Right atrium auricular region (tissue), 2 donors: Measurements from ENCODE around the gene PTAFR. TPM values are rescaled to one million over a fixed set of nuclear protein-coding genes. Genes with fewer than 3 reads are reported as not detected.

Experiments used
- DNase-seq: peaks from one replicate; pipeline ENCODE4 v3.0.0-alpha.2; 2019; ENCODE audit warnings: low spot score
- H3K27ac ChIP-seq, 2 donors: fragments of 200-600 bp; sonication (generic); 1 replicate in 1 of 2; 2 replicates in 1 of 2; pipeline ENCODE4 v1.5.1; 2016 to 2019
- H3K27me3 ChIP-seq, 2 donors: fragments of 200-600 bp; sonication (generic); one replicate each; pipeline versions ENCODE4 v1.5.1 to v1.6.0; 2017 to 2019
- H3K36me3 ChIP-seq: fragments of 200-600 bp; sonication (generic); one replicate; pipeline ENCODE4 v1.5.1; 2016
- H3K4me1 ChIP-seq, 2 donors: fragments of 200-600 bp; sonication (generic); one replicate each; pipeline versions ENCODE4 v1.5.1 to v1.6.0; 2017 to 2019
- H3K4me3 ChIP-seq, 2 donors: fragments of 200-600 bp; sonication (generic); 1 replicate in 1 of 2; 2 replicates in 1 of 2; pipeline ENCODE4 v1.5.1; 2017 to 2019; ENCODE audit warnings: mild to moderate bottlenecking in 1 of 2, moderate library complexity in 1 of 2
- H3K9me3 ChIP-seq, 2 donors: fragments of 200-600 bp; sonication (generic); one replicate each; pipeline ENCODE4 v1.5.1; 2019
- total RNA-seq, 2 donors: library from RNA; depleted of rRNA; stranded (reverse); fragments of >200 nt; gene quantifications; one replicate each; pipeline ENCODE4 v1.1.0, GENCODE V29; 2016
- TF ChIP-seq, protein P1 (sequence below), 2 donors: fragments of 200-600 bp; sonication (generic); IDR thresholded peaks; one replicate each; pipeline ENCODE4 v1.5.1; 2019; ENCODE audit warnings: antibody characterized with exemption in 2 of 2

PTAFR gene
- total RNA-seq, 2 donors from 2014 or later: 1.3 to 4.6 TPM

- peak overlapping the region; percentile 18 to 20 for H3K4me3 ChIP-seq
- TF ChIP-seq, protein P1, sequence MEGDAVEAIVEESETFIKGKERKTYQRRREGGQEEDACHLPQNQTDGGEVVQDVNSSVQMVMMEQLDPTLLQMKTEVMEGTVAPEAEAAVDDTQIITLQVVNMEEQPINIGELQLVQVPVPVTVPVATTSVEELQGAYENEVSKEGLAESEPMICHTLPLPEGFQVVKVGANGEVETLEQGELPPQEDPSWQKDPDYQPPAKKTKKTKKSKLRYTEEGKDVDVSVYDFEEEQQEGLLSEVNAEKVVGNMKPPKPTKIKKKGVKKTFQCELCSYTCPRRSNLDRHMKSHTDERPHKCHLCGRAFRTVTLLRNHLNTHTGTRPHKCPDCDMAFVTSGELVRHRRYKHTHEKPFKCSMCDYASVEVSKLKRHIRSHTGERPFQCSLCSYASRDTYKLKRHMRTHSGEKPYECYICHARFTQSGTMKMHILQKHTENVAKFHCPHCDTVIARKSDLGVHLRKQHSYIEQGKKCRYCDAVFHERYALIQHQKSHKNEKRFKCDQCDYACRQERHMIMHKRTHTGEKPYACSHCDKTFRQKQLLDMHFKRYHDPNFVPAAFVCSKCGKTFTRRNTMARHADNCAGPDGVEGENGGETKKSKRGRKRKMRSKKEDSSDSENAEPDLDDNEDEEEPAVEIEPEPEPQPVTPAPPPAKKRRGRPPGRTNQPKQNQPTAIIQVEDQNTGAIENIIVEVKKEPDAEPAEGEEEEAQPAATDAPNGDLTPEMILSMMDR (IDR thresholded peaks at IDR 0.05): no peak
- DNase-seq: no peak
- peak overlapping the region; percentile 22 to 49 for H3K27ac ChIP-seq
- H3K27me3 ChIP-seq: no peaks in the 10 kb centered on the region
- H3K9me3 ChIP-seq: no peaks in the 10 kb centered on the region
- no peaks in the 10 kb centered on the region for H3K4me1 ChIP-seq
- no peaks in the 10 kb centered on the region for H3K36me3 ChIP-seq
These were observed 71.5 kb downstream of the PTAFR start for GRCh38 chr1:28104866-28105467.

DNA sequence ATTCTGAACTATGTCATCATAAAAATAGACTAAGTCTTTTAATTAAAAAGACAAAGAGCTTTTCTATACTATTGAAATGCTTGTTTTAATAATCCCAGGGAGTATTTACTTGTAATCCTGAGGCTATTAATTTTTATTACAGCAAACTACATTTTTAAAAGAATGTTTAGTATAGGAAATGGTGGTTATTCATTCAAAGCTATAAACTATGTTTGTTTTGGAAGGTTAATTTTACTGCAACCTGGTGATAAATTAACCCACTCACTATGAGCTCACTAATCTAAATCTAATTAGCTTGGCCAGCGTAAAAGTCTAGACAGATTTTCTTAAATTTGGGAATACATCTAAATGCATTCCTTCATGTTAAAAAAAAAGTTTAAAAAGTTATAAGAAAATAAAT lies 74.3 kb downstream of the PTAFR start:
- H3K4me3 ChIP-seq: no peak overlapping the region
- TF ChIP-seq, protein P1 (IDR thresholded peaks at IDR 0.05): no peak

DNA sequence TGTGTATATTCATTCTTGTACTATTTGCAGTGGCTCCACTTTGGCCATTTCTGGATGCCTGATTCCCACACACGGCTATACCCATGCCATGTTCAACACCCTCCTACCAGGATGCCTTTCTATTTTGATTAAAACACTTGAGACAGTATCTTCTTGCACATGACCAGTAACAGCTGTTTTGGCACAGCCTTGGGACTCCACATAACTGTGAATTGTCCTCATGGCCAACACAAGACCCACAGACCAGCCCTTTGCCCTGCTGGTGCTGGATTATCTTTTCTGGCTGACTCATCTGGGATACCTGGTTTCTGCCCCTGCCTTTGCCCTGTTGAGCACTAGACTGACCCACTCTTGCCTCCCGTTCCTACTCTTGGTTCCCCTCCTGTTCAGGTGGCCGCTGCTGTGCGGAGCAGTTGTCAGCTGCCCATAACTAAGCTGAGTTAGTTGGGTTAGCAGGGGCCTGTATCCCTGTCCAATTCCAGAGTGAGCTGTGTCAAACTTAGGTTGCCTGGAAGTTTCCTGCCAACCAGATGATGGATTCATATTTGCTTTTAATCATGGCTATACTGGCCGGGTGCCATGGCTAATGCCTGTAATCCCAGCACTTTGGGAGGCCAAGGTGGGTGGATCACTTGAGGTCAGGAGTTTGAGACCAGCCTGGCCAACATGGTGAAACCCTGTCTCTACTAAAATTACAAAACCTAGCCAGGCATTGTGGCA lies 77.3 kb downstream of the PTAFR start:
- Histone ChIP-seq H3K4me3 (no peak overlapping the region), H3K9me3 (no peaks in the 10 kb centered on the region), H3K27me3 (no peaks in the 10 kb centered on the region), H3K27ac (peak overlapping the region; percentile 63 to 90), H3K4me1 (no peaks in the 10 kb centered on the region), H3K36me3 (no peaks in the 10 kb centered on the region)
- TF ChIP-seq, protein P1 (IDR thresholded peaks at IDR 0.05): no peak
- DNase-seq: no peak

More for the DNA sequence above, 74.3 kb downstream of the PTAFR start:
- H3K36me3 ChIP-seq: no peaks in the 10 kb centered on the region
- no peaks in the 10 kb centered on the region for H3K27me3 ChIP-seq
- H3K4me1 ChIP-seq: no peaks in the 10 kb centered on the region
- no peak overlapping the region for H3K27ac ChIP-seq
- H3K9me3 ChIP-seq: no peaks in the 10 kb centered on the region
- no peak for DNase-seq

Other genes with a start within 250 kb of the PTAFR start
- gene SMPDL3B, start 241.7 kb downstream of the PTAFR start, total RNA-seq: 1 to 10 TPM in 1 of 2 donors, under 1 TPM in 1; 0.78 to 6.7 TPM
- gene XKR8, start 216.7 kb downstream of the PTAFR start, total RNA-seq: 10 to 100 TPM in 1 of 2 donors, 1 to 10 TPM in 1; 6.8 to 10.8 TPM
- gene EYA3, start 88.1 kb downstream of the PTAFR start, total RNA-seq: 10 to 100 TPM; 13.6 to 15.6 TPM
- 10 to 100 TPM; 45.8 to 55.3 TPM for gene DNAJC8, start 56.3 kb upstream of the PTAFR start, total RNA-seq
- gene ATP5IF1, start 59.4 kb upstream of the PTAFR start, total RNA-seq: 100 to 1,000 TPM; 472 to 881 TPM
- 1 to 10 TPM; 4.1 to 8.9 TPM for gene SESN2, start 82.8 kb upstream of the PTAFR start, total RNA-seq
- gene MED18, start 152.3 kb upstream of the PTAFR start, total RNA-seq: 1 to 10 TPM; 5.8 to 6.4 TPM
- 10 to 100 TPM; 15.8 to 22.4 TPM for gene PHACTR4, start 193.1 kb upstream of the PTAFR start, total RNA-seq